Progenitor cell of endocrine pancreas (in vitro differentiated cells): ENCODE results near the gene LUC7L3. TPM values are rescaled to one million over a fixed set of nuclear protein-coding genes. Genes with fewer than 3 reads are reported as not detected.
"Not testable (repeated sequence)": the region's sequence is repeated elsewhere in the genome, so short reads cannot be mapped to it uniquely, and the experiment has no call there.

Source experiments
- DNase-seq: peaks from one replicate; pipeline ENCODE4 v3.0.0; 2021; ENCODE audit warnings: low spot score; ENCODE audit not compliant: unreplicated experiment
- H3K27ac Mint-ChIP-seq: 2 replicates; pipeline ENCODE4 v1.8.0; 2021; ENCODE audit warnings: mild to moderate bottlenecking, moderate library complexity, mixed read lengths
- H3K27me3 Mint-ChIP-seq: 2 replicates; pipeline ENCODE4 v1.8.0; 2021; ENCODE audit warnings: mixed read lengths
- H3K36me3 Mint-ChIP-seq: 2 replicates; pipeline ENCODE4 v1.8.0; 2022; ENCODE audit warnings: mixed read lengths; ENCODE audit not compliant: insufficient read depth
- H3K4me1 Mint-ChIP-seq: 2 replicates; pipeline ENCODE4 v1.8.0; 2021; ENCODE audit warnings: low read depth, mixed read lengths
- H3K4me3 Mint-ChIP-seq: 2 replicates; pipeline ENCODE4 v1.8.0; 2021; ENCODE audit warnings: low read depth, mild to moderate bottlenecking, moderate library complexity, mixed read lengths
- H3K9me3 Mint-ChIP-seq: 2 replicates; pipeline ENCODE4 v1.8.0; 2021; ENCODE audit warnings: low read depth, mixed read lengths
- total RNA-seq: library from RNA; stranded (reverse); gene quantifications from 2 replicates; pipeline ENCODE4 v1.2.1, GENCODE V29; 2021
- TF ChIP-seq, protein P1 (sequence below): fragments of 200-600 bp; sonication (generic); IDR thresholded peaks from one replicate; pipeline ENCODE4 v1.5.0; 2021; ENCODE audit warnings: antibody characterized with exemption, mild to moderate bottlenecking; ENCODE audit not compliant: unreplicated experiment

Gene LUC7L3
- total RNA-seq, 1 donor from 2014 or later: 168 TPM

DNA sequence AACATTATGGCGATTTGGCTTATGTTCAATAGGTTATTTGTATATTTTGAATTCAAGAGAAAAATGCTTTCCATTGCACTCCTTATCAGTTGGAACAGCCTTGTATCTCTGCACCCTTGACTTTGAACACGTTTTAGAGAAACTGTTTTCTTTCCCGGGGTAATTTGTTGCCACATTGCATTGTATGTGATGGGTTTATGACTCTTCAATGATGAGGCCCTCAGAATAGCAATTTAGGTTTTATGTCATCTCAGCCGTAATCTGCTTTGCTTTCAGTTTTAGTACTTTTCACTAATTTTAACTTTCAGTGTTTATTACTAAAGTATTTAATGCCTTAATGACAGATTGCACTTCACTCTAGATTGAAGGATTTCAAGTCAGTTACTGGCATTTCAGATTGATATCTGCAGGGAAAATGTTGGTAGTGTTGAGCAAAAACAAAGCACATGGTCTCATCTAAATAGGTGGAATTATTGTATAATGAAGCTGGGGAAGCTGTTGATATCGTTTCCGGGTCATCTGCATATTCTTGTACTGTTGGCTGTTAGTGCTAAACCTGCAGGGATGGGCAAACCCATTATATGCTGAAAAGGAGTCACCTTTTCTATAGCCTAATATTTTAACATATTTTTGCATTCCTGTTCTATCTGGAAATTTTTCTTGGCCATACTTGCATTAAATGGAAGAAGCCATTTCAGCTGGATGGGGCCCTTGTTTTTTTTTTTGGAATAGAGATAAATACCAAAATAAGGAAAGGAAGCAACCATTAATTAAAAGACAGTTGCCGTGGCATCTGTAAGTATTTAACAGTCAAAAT lies 2.0 kb downstream of the LUC7L3 start:
- Mint-ChIP-seq H3K4me3 (peak overlapping the region; percentile 96), H3K36me3 (no peaks in the 10 kb centered on the region), H3K27me3 (no peaks in the 10 kb centered on the region), H3K4me1 (peaks cover 27% of the 10 kb centered on the region), H3K9me3 (no peaks in the 10 kb centered on the region), H3K27ac (peak overlapping the region; percentile 100)
- no peak for DNase-seq
- TF ChIP-seq, protein P1, sequence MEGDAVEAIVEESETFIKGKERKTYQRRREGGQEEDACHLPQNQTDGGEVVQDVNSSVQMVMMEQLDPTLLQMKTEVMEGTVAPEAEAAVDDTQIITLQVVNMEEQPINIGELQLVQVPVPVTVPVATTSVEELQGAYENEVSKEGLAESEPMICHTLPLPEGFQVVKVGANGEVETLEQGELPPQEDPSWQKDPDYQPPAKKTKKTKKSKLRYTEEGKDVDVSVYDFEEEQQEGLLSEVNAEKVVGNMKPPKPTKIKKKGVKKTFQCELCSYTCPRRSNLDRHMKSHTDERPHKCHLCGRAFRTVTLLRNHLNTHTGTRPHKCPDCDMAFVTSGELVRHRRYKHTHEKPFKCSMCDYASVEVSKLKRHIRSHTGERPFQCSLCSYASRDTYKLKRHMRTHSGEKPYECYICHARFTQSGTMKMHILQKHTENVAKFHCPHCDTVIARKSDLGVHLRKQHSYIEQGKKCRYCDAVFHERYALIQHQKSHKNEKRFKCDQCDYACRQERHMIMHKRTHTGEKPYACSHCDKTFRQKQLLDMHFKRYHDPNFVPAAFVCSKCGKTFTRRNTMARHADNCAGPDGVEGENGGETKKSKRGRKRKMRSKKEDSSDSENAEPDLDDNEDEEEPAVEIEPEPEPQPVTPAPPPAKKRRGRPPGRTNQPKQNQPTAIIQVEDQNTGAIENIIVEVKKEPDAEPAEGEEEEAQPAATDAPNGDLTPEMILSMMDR: no peak

DNA sequence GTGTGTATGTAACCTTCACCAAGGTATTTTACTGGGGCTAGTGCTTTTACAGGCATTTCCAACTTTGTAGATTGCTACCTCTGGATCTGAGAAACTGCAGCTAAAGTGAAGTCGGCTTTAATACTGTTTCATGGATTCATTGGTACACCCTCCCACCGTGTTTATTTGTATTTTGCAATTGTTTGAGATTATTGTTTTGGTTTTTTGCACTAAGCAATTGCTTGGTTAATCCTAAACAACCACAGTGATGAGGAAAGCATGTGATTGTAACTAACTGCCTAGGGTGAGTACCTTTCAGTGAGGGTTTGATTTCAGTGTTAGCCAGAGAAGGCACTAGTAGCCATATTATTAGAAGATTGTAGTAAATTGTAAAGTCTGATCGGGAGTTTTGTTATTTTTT lies 3.3 kb downstream of the LUC7L3 start:
- TF ChIP-seq, protein P1: no peak
- H3K27ac Mint-ChIP-seq: peak overlapping the region; percentile 45
- peak overlapping the region; percentile 53 for H3K4me3 Mint-ChIP-seq
- H3K36me3 Mint-ChIP-seq: no peaks in the 10 kb centered on the region
- no peak for DNase-seq
- no peaks in the 10 kb centered on the region for H3K27me3 Mint-ChIP-seq
- peaks cover 34% of the 10 kb centered on the region for H3K4me1 Mint-ChIP-seq
- H3K9me3 Mint-ChIP-seq: no peaks in the 10 kb centered on the region

DNA sequence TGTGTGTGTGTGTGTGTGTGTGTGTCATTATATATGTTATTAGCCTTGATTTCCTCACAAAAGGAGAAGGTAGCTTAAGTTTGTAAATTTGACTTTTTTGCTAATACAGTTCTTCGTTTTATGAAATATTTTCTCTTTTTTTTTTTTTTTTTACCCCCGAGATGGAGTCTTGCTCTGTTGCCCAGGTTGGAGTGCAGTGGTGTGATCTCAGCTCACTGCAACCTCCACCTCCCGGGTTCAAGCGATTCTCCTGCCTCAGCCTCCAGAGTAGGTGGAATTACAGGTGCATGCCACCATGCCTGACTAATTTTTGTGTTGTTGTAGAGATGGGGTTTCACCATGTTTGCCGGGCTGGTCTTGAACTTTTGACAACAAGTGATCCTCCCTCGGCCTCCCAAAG lies 5.2 kb downstream of the LUC7L3 start:
- not testable (repeated sequence) for H3K27me3 Mint-ChIP-seq, DNase-seq, H3K4me3 Mint-ChIP-seq, H3K27ac Mint-ChIP-seq, H3K36me3 Mint-ChIP-seq, H3K9me3 Mint-ChIP-seq
- H3K4me1 Mint-ChIP-seq: peaks cover 34% of the 10 kb centered on the region

DNA sequence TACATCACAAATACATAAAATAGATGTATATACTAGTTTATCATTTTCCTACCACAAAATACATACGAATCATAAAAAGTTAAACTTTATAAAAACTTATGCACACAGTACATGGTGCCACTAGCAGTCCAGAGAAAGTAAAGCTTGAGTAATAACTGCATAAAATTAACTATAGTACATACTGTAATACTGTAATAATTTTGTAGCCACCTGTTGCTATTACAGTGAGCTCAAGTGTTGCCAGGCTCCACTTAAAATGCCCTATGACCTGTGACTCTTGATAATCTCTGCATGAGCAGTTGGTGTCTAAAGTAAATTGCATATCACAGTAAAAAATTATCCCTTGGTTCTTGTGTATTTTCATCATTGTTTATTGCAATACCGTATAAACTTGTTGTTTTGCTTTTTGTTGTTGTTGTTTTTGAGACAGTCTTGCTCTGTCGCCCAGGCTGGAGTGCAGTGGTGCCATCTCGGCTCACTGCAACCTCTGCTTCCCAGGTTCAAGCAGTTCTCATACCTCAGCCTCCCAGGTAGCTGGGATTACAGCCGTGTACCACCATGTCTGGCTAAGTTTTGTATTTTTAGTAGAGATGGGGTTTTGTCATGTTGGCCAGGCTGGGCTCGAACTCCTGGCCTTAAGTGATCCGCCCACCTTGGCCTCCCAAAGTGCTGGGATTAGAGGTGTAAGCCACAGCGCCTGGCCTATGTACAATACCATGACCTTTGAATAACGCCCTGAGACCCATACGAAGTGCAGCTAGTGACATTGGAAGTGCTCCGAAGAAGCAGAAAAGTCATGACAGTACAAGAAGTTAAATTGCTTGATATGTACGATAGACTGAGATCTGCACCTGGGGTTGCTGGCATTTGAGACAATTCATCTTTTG lies 6.6 kb downstream of the LUC7L3 start:
- H3K36me3 Mint-ChIP-seq: no peaks in the 10 kb centered on the region
- TF ChIP-seq, protein P1: no peak
- no peaks in the 10 kb centered on the region for H3K9me3 Mint-ChIP-seq
- no peak overlapping the region for H3K27ac Mint-ChIP-seq
- DNase-seq: no peak
- H3K4me3 Mint-ChIP-seq: no peak overlapping the region
- H3K27me3 Mint-ChIP-seq: no peaks in the 10 kb centered on the region
- peaks cover 28% of the 10 kb centered on the region for H3K4me1 Mint-ChIP-seq

DNA sequence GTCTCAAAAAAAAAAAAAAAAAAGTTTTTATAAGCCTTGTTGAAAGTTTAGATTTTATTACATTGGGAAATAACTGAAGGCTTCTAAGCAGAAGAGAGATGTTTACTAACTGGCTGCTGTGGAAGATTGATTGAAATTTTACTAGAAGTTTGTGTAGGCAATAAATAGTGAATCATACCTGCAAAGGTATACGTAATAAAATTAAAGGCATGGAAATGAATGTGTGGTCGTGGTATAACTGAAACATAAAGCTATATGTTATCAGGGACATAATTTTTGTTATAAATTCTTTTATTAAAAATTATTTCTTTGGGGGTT lies 8.7 kb downstream of the LUC7L3 start:
- no peaks in the 10 kb centered on the region for H3K9me3 Mint-ChIP-seq
- no peaks in the 10 kb centered on the region for H3K27me3 Mint-ChIP-seq
- DNase-seq: no peak
- TF ChIP-seq, protein P1: no peak
- H3K4me3 Mint-ChIP-seq: no peak overlapping the region
- H3K4me1 Mint-ChIP-seq: peaks cover 12% of the 10 kb centered on the region
- no peak overlapping the region for H3K27ac Mint-ChIP-seq
- H3K36me3 Mint-ChIP-seq: no peaks in the 10 kb centered on the region
